ENCODE results near the gene AHSP.
"Not testable (repeated sequence)": the region's sequence is repeated elsewhere in the genome, so short reads cannot be mapped to it uniquely, and the experiment has no call there.

Gene AHSP

DNA sequence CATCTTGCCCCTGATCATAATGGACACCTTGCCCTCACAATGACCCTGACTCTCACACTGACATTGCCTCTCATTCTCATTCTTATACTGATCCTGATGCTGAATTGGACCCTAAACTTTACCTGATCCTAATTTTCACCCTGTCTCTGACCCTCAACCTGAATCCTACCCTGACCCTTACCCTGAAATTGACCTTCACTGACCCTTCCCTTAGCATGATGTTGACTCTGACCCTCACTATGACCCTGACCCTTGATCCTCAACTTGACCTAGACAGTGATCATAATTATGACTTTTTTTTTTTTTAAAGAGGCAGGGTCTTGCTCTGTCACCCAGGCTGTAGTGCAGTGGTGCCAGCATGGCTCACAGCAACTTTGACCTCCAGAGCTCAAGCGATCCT is 3.4 kb downstream of the AHSP start:
- no peak for DNase-seq

DNA sequence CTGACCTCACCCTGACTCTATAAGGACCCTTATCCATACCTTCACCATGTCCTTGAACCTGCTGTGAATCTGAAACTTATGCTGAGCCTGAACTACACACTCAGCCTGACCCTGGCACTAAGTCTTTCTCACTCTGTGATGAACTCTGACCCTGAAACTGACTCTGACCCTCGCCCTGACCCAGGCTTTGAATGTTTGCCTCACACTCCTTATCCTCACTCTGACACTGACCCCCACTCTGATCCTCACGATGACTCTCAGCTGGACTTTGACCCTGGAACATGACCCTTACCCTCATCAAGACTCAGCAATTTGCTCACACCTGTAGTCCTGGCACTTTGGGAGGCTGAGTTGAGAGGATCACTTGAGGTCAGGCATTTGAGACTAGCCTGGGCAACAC is 4.4 kb downstream of the AHSP start:
- no peak for DNase-seq

DNA sequence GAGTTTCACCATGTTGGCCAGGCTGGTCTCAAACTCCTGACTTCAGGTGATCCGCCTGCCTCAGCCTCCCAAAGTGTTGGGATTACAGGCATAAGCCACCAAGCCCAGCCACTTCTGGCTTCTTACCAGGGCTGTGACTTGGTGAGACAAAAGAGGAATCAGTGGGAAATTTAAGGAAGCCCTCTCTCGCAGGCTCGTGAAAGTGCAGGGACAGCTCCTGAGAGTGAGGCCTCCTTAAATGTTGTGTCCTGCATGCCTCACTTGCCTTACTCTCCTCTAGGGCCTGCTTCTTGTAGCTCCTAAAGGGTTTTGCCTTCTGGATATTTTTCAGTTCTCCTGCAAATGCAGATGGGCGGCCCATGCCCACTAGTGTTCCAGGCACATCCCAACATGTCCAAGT is 5.2 kb downstream of the AHSP start:
- no peak for DNase-seq

DNA sequence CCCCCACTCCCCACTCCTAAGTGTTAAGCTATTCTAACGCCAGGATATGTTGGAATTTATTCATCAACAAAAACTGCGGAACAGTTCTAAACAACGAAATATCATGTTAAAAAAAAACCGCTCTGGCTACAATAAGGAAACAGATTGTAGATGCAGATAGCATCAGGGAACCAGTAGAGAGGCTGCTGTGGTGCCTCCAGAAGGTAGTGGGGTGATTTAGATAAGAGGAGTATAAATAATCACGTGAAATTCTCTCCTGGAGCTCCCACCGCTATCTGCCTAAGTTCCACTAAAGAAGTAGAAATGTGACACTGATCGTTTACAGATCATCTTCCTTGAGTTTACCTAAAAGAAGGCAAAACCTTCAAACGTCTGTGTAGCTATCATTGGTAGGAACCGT is 8.0 kb downstream of the AHSP start:
- DNase-seq, result no peak

DNA sequence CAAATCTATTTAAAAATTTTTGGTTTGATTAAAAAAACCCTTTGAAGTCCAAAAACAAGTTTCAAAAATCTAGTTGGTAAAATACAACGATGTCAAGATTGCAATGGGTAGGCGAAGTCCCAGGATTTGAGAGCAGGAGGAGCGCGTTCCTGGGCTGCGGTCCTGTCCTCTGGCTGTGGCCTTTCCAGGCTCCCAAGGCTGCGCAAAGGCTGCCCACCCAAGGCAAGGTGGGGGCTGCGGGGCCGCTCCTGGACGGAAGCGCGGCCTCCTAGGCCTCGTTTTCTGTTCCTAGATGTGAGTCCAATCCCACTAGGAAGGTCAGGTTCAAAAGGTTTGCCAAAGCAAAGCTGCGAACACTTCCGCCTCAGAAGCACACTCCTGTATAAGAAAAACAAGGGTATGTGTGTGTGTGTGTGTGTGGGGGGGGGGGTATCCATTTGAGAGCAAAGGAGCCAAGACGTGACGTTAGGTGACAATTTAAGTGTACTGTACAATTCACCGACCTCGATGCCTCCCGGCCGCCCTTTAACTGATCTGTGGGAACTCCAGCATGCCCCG is 9.2 kb downstream of the AHSP start:
- no peak for DNase-seq

DNA sequence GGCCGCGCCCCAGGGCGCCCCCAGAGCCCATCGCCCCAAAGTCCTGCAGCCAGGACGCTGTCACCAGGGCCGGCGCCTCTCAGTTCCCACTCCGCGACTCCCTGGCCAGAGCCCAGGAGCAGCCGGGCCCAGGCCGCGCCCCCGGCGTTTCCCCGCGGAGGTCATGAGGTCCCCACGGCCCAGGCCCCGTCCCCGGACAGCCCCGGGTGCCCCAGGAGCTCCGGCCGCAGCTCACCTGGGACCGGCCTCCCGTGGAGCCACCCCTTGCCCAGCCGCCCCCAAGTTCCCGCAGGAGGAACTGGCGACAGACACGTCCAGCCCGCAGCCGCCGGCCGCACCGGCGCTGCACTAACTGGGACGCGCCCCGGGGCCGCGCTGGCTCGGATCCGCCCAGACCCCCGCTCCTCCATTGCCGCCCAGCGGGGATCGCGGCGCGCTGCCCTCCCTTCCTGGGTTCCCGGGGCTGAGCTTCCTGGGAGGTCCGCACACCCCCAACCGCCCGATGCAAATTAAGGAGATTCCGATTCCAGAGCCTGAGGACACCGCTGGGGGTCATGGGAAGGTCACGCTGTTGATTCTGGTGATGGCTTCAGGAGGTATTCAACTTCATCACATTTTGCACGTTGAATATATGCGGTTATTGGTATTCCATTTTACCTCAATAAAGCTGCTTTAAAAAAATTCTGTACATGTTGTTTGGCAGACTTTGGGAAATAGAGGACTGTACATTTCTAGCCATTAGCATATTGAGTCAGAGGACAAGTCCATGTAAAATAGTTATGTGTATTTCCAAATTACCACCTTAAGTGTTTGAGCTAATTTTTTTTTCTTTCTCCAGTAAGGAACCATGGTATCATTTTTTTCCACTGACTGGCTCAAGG is 9.9 kb downstream of the AHSP start:
- no peak for DNase-seq

DNA sequence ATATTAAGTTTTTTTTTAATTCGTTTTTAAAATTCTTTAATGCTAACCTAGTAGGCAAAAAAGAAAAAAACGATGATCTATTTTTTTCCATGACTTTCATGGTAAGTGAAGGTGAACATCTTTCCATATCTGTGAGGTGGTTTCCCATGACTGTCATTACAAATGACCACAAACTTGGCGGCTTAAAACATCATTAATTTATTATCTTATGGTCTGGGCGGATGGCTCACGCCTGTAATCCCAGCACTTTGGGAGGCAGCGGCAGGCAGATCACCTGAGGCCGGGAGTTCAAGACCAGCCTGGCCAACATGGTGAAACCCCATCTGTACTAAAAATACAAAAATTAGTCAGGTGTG is 10.5 kb downstream of the AHSP start:
- not testable (repeated sequence) for DNase-seq

DNA sequence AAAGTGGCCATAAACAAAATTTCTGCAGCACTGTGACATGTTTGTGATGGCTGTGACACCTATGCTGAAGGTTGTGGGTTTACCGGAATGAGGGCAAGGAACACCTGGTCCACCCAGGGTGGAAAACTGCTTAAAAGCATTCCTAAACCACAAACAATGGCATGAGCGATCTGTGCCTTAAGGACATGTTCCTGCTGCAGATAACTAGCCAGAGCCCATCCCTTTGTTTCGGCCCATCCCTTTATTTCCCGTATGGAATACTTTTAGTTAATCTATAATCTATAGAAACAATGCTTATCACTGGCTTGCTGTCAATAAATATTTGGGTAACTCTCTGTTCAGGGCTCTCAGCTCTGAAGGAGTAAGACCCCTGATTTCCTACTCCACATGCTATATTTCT is 12.1 kb downstream of the AHSP start:
- DNase-seq, result not testable (repeated sequence)

DNA sequence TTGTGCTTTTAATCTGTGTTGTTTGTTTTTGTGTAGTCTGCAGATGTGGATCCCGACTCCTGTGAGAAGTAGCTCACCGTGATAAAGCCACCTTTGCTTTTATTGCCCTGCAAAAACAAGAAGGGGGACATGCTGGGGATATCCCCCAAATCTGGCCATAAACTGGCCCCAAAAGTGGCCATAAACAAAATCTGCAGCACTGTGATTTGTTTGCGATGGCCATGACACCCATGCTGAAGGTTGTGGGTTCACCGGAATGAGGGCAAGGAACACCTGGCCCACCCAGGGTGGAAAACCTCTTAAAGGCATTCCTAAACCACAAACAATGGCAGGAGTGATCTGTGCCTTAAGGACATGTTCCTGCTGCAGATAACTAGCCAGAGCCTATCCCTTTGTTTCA is 15.1 kb downstream of the AHSP start:
- DNase-seq, result no peak

DNA sequence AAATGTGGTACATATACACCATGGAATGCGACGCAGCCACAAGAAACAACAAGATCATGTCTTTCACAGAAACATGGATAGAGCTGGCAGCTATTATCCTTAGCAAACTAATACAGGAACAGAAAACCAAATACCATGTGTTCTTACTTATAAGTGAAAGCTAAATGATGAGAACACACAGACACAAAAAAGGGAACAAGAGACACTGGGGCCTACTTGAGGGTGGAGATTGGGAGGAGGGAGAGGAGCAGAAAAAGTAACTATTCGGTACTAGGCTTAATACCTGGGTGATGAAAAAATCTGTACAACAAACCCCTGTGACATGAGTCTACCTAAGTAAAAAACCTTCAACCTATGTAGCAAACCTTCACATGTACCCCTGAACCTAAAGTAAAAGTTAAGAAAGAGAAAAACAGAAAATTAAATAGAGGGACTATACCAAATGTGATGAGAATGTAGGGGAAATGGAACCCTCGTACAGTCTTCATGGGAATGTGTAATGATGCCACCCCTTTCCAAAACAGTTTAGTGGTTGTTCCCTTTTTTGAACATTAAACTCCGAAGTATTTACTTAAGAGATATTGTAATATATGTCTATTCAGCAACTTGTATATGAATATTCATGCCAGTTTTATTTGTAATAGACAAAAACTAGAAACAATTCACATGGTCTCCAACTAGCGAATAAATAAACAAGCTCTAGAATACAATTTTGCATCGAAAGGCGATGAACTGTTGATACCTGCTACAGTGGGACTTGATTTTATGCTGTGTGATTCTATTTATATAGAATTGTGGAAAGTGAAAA is 33.9 kb downstream of the AHSP start:
- DNase-seq, result no peak

DNA sequence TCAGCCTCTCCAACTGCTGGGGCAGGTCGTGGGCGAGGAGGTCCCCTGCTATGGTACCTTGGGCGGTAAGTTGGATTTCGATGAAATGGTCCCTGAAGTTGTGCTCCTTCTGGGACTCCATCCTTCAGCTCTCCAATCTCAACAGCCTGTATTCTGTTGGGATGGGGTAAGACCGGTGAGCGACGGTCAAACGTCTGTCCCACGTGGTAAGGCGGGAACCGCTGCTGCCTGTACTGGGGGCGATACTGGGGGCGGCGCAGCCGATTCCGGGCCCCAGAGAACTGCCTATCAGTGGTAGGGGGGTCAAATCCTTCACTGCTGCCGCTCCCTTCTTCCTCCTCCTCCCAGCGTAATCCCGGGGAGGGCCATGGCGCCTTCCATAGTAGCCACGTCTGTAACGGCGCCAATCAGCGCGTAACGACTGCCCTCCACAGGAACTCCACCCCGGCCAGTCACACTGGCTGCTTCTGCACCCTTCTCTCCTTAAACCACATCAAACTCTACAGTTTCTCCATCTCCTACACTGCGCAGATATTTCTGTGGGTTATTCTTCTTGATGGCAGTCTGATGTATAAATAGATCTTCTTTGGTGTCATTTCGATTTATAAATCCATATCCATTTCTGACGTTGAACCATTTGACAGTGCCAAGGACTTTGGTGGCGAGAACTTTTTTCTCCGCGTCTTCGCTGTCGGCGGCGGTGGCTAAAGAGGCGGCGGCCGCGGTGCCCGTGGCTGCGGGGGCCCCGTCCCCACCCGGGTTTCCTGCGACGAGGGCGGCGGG is 41.1 kb downstream of the AHSP start:
- DNase-seq, result no peak

DNA sequence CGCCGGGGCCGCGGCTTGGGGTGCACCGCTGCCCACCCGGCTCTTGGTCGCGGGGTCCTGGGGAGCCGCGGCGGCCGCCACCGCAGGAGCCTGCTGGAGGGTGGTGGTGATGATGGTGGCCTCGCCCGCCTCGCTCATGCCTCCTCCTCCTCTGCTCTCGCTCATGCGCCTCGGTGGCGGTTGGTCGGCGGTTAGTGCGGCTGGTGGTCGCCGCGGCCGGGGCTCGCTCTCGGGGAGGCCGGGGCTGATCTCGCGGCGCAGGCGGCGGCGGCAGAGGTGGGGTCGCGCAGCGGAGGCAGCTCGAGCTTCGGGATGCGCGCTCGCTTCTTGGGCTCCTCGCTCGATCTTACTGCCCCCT is 41.6 kb downstream of the AHSP start:
- no peak for DNase-seq

DNA sequence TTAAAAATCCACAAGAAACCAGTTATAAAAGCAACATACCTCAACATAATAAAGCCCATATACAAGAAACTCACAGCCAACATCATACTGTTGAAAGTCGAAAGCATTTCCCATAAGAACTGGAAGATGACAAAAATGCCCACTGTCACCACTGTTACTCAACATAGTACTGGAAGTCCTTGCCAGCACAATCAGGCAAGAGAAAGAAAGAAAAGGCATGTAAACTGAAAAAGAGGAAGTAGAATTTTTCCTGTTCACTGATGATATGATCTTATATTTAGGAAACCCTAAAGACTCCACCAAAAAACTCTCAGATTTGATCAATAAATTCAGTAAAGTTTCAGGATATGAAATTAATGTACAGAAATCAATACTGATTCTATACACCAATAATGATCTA is 45.1 kb downstream of the AHSP start:
- no peak for DNase-seq

DNA sequence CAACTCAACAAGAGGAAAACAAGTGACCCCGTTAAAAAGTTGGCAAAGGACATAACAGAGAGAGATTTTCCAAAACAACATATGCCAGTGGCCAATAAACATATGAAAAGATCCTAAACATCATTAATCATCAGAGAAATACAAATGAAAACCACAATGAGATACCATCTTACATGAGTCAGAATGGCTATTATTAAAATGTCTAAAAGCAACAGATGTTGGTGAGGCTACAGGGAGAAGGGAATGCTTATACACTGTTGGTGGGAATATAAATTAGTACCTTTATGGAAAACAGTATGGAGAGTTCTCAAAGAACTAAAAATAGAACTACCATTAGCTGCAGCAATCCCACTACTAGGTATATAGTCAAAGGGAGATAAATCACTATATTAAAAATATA is 46.5 kb downstream of the AHSP start:
- DNase-seq, result not testable (repeated sequence)

DNA sequence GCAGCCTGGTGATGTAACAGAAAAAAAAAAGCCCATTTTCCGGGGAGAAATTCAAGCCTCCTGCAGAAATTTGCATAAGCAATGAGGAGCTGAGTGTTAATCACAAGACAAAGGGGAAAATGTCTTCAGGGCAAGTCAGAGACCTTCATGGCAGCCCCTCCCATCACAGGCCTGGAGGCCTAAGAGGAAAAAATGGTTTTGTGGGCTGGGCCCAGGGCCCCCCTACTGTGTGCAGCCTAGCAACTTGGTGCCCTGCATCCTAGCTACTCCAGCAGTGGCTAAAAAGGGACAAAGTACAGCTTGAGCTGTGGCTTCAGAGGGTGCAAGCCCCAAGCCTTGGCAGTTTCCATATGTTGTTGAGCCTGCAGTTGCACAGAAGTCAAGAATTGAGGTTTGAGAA is 49.7 kb downstream of the AHSP start:
- no peak for DNase-seq

Measured in hypothalamus (tissue), 51 donors.